Uterus (tissue), 4 donors: Measurements from ENCODE around the gene ATXN7L1. TPM values are rescaled to one million over a fixed set of nuclear protein-coding genes. Genes with fewer than 3 reads are reported as not detected.

Experiments used
- DNase-seq, 2 donors: peaks; one replicate each; pipeline ENCODE4 v3.0.0-alpha.2; 2019 to 2020
- H3K27ac ChIP-seq, 2 donors: fragments of 200-600 bp; sonication (generic); 1 replicate in 1 of 2; 2 replicates in 1 of 2; pipeline ENCODE4 v1.5.1; 2016 to 2018
- H3K27me3 ChIP-seq, 2 donors: fragments of 200-600 bp; sonication (generic); one replicate each; pipeline ENCODE4 v1.5.1; 2018 to 2019; ENCODE audit warnings: control low read depth in 1 of 2
- H3K36me3 ChIP-seq, 2 donors: fragments of 200-600 bp; sonication (generic); one replicate each; pipeline ENCODE4 v1.5.1; 2019; ENCODE audit warnings: control low read depth in 1 of 2
- H3K4me1 ChIP-seq, 2 donors: fragments of 200-600 bp; sonication (generic); one replicate each; pipeline ENCODE4 v1.5.1; 2018 to 2019; ENCODE audit warnings: control low read depth in 1 of 2
- H3K4me3 ChIP-seq, 2 donors: fragments of 200-600 bp; sonication (generic); 1 replicate in 1 of 2; 2 replicates in 1 of 2; pipeline ENCODE4 v1.5.1; 2018 to 2019; ENCODE audit warnings: mild to moderate bottlenecking in 1 of 2
- H3K9me3 ChIP-seq, 2 donors: fragments of 200-600 bp; sonication (generic); one replicate each; pipeline ENCODE4 v1.5.1; 2019; ENCODE audit warnings: control low read depth in 1 of 2
- POLR2A ChIP-seq, 2 donors: fragments of 450-650 bp; IDR thresholded peaks; one replicate each; pipeline ENCODE4 v1.6.1; 2016; ENCODE audit warnings: antibody characterized with exemption in 2 of 2, mild to moderate bottlenecking in 1 of 2, moderate library complexity in 1 of 2
- intact Hi-C: fragments of 100-400 bp; cut with DNase I; formaldehyde crosslinking; loops from one replicate; pipeline ENCODE4 v1.15.1; 2023; ENCODE audit warnings: low total_unique reads
- total RNA-seq, 4 donors: library from RNA; depleted of rRNA in 3 of 4; stranded (reverse); fragments of >200 nt in 3 of 4; gene quantifications; one replicate each; pipeline versions ENCODE4 v1.1.0 to v1.2.4, GENCODE V29; 2014 to 2023
- TF ChIP-seq, protein P1 (sequence below), 4 experiments: fragments of 200-600 bp in 2 of 4; fragments of 450-650 bp in 2 of 4; sonication (generic) in 2 of 4; IDR thresholded peaks; one replicate each; pipeline ENCODE4 v1.5.1; 2016 to 2019; ENCODE audit warnings: antibody characterized with exemption in 4 of 4, mild to moderate bottlenecking in 2 of 4, moderate library complexity in 1 of 4
- donor health status: DM: yes; HTN: yes; CAD: no.

The ATXN7L1 gene
- total RNA-seq, 4 donors from 2014 or later = 4.4 to 22.4 (median 11.0) TPM

DNA sequence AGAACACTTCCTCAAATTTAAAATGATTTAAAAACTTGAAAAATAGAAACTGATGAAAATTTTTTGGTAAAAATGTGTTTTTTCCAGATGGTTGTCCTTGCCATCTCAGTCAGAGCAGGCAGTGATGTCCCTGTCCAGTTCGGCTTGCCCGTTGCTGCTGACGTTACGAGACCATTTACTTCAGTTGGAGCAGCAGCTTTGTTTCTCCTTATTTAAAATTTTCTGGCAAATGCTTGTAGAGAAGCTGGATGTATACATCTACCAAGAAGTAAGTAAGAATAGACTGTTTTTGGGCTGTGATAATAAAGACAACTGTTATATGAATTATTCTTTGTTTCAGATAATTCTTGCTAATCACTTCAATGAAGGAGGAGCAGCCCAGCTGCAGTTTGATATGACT is 311.2 kb downstream of the ATXN7L1 start:
- no peaks in the 10 kb centered on the region for H3K36me3 ChIP-seq
- H3K9me3 ChIP-seq = no peaks in the 10 kb centered on the region
- intact Hi-C loops = no loop called here
- H3K4me1 ChIP-seq = no peaks in the 10 kb centered on the region
- H3K27me3 ChIP-seq = no peaks in the 10 kb centered on the region
- no peak for TF ChIP-seq POLR2A (IDR thresholded peaks at IDR 0.05)
- TF ChIP-seq, protein P1, sequence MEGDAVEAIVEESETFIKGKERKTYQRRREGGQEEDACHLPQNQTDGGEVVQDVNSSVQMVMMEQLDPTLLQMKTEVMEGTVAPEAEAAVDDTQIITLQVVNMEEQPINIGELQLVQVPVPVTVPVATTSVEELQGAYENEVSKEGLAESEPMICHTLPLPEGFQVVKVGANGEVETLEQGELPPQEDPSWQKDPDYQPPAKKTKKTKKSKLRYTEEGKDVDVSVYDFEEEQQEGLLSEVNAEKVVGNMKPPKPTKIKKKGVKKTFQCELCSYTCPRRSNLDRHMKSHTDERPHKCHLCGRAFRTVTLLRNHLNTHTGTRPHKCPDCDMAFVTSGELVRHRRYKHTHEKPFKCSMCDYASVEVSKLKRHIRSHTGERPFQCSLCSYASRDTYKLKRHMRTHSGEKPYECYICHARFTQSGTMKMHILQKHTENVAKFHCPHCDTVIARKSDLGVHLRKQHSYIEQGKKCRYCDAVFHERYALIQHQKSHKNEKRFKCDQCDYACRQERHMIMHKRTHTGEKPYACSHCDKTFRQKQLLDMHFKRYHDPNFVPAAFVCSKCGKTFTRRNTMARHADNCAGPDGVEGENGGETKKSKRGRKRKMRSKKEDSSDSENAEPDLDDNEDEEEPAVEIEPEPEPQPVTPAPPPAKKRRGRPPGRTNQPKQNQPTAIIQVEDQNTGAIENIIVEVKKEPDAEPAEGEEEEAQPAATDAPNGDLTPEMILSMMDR (IDR thresholded peaks at IDR 0.05) = no peak
- no peak overlapping the region for H3K4me3 ChIP-seq
- no peak overlapping the region for H3K27ac ChIP-seq
- no peak for DNase-seq

DNA sequence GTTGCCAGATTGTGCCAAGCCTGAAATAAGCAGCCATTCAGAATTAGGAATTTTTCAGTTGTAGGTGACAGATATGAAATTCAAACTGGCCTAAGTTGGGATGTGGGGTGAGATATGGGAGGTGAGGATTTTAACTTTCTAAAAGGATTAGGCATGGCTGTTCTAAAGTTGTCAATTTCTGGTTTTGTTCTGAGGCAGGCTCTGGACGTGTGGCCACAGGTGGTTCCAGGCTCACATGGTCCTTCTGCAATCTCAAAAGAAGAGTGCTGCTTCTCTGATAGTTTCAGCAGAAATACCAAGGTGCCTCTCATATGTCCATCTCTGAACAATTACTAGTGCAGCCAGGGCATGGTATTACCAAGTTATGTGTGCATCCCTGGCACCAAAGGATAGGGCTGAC is 316.5 kb downstream of the ATXN7L1 start:
- Histone ChIP-seq H3K4me3 (no peak overlapping the region), H3K27ac (no peak overlapping the region), H3K27me3 (no peaks in the 10 kb centered on the region), H3K4me1 (no peaks in the 10 kb centered on the region), H3K9me3 (no peaks in the 10 kb centered on the region), H3K36me3 (no peaks in the 10 kb centered on the region)
- no peak for TF ChIP-seq POLR2A (IDR thresholded peaks at IDR 0.05)
- TF ChIP-seq, protein P1 (IDR thresholded peaks at IDR 0.05) = no peak
- no peak for DNase-seq
- intact Hi-C loops = no loop called here

Other genes starting within 250 kb of the ATXN7L1 start
- gene CDHR3, start 86.7 kb upstream of the ATXN7L1 start, total RNA-seq = 1 to 10 TPM in 3 of 4 donors, not detected in 1; 5.4 to 7.9 (median 5.9) TPM
- gene SYPL1, start 235.7 kb upstream of the ATXN7L1 start, total RNA-seq = 100 to 1,000 TPM; 123 to 220 (median 131) TPM